ENCODE results near the gene UCK1.
"Not testable (repeated sequence)": the region's sequence is repeated elsewhere in the genome, so short reads cannot be mapped to it uniquely, and the experiment has no call there.

The UCK1 gene

GRCh38 chr9:131554087-131554842, 23.2 kb upstream of the UCK1 start:
- DNase-seq (ENCODE audit: low read depth in 2 of 2), result no peak

GRCh38 chr9:131552030-131552429, 21.0 kb upstream of the UCK1 start:
- DNase-seq (ENCODE audit: low read depth in 2 of 2), result no peak

- DNase-seq (ENCODE audit: low read depth in 2 of 2), result not testable (repeated sequence)
Measured at GRCh38 chr9:131550465-131550864, 19.4 kb upstream of the UCK1 start.

DNA sequence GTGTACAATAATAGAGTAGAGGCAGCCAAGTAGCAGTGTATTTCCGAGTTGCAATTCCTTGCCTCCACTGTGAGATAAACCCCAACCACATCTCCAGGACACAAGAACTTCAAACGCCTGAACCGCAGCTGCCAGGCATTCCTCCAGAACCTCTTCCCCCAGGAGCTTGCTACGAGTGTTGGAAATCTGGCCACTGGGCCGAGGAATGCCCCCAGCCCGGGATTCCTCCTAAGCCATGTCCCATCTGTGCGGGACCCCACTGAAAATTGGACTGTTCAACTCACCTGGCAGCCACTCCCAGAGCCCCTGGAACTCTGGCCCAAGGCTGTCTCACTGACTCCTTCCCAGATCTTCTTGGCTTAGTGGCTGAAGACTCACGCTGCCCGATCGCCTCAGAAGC, 18.1 kb upstream of the UCK1 start:
- not testable (repeated sequence) for DNase-seq (ENCODE audit: low read depth in 2 of 2)

DNA sequence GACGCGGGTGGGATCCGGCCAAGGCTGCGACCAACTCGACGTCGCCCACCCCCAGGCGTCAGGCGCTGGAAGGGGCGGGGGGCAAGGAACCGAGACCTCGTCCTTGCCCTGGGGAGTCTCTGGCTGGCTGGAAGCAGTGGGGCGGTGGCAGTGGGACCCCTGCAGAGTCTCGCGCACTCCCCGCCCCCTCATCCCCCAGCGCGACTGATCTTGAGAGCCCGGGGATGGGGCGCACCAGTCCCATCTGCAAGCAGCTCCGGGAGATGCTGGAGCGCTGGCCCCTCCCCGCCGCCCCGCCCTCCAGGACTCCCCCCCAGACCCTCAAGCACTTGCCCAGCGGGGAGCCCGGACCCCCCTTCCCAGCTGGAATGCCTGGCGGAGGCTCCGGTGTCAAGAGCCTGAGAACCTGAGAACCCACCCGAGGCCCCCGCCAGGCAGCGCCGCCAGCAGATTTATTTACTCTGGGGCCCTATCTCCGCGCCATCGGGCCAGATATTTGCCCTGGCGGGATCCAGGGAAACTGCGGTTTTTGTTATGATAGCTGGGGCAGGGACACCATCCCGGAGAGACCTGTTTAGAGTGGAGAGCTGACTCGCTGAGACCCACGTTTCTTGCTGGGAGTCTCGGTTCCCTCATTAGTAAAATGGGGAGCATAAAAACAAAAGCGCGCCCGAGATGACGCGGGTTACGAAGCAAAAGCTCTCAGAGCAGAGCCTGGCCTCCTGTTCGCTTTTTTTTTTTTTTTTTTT, 15.4 kb upstream of the UCK1 start:
- no peak for DNase-seq (ENCODE audit: low read depth in 2 of 2)

GRCh38 chr9:131545786-131546335, 14.8 kb upstream of the UCK1 start:
- no peak for DNase-seq (ENCODE audit: low read depth in 2 of 2)

DNA sequence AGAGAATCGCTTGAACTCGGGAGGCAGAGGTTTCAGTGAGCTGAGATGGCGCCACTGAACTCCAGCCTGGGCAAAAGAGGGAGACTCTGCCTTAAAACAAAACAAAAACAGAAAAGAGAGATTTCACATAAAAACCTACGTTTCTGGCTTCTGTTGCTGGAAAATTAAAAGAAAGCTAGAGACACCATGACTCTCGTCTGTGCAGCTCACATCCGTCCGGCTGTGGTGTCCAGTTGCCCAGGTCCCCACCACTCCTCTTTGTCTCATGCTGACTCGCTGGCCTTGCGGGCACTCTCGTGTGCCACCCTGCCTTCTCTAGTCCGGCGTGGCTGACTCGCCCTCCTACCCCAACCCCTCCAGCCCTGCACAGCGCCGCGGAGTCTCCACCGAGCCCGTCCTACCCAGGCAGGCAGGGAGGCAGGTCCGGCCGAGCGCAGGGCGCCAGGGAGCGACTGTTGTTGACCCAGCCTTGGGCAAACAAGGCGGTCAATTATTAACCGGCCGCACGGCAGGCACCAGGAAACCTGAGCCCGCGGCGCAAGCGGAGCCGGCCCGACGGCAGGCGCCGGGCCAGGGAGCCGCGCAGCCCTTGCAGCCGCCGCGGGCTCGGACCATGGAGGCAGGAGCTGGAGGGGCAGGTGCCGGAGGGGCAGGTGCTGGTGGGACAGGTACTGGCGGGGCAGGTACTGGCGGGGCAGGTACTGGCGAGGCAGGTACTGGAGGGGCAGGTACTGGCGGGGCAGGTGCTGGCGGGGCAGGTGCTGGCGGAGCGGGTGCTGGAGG, 14.1 kb upstream of the UCK1 start, which contains the start of gene PRRT1B:
Gene PRRT1B, plus strand, starts transcription at position 521 of the 783 bp plus-strand sequence. Its CDS starts 93 bp downstream, at position 614.
- DNase-seq (ENCODE audit: low read depth in 2 of 2), result no peak

- no peak for DNase-seq (ENCODE audit: low read depth in 2 of 2)
Measured at GRCh38 chr9:131543141-131543540, 12.1 kb upstream of the UCK1 start.

- DNase-seq (ENCODE audit: low read depth in 2 of 2), result no peak
Measured at GRCh38 chr9:131539223-131539923, 8.3 kb upstream of the UCK1 start.

- DNase-seq (ENCODE audit: low read depth in 2 of 2), result no peak
Measured at GRCh38 chr9:131537946-131538345, 6.9 kb upstream of the UCK1 start.

DNA sequence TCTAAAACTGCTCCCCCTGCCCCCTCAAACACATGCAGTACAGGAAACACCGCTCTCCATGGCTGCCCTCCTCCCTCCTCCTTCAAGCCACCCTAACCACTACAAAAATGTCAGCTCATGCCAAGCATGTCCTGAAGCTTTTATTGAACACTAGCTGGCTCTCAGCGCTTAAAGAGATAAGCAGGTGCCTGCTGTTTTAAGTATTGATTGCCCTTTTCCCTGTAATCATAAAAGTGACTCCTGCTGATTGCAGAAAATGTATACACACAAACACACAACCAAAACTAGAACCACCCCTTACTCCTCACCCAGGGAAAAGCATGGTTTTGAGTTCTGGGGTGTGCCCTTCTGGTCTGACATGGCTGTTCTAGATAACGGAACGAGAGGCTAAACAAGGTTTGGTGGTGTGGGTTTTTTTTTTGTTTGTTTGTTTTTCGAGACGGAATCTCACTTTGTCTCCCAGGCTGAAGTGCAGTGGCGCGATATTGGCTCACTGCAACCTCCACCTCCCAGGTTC, 3.7 kb upstream of the UCK1 start:
- DNase-seq (ENCODE audit: low read depth in 2 of 2), result no peak

DNA sequence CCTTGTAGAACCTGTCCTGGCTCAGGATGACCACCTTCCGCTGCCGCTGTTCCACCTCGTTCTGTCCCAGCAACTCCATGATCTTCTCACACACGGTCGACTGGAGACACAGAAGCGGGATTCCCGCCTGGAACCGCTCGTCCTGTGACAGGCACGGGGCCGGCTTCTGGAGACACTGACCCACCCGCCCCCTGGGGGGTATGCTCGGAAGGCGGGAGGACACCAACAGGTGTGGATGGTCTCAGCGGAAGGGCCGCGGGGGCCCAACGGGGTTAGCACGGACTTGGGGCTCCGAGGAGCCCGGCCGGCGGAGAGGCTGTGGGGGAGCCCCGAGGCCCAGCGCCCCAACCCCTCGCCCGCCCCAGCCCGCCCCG, 530 bp downstream of the UCK1 start:
- DNase-seq (ENCODE audit: low read depth in 2 of 2), result no peak

DNA sequence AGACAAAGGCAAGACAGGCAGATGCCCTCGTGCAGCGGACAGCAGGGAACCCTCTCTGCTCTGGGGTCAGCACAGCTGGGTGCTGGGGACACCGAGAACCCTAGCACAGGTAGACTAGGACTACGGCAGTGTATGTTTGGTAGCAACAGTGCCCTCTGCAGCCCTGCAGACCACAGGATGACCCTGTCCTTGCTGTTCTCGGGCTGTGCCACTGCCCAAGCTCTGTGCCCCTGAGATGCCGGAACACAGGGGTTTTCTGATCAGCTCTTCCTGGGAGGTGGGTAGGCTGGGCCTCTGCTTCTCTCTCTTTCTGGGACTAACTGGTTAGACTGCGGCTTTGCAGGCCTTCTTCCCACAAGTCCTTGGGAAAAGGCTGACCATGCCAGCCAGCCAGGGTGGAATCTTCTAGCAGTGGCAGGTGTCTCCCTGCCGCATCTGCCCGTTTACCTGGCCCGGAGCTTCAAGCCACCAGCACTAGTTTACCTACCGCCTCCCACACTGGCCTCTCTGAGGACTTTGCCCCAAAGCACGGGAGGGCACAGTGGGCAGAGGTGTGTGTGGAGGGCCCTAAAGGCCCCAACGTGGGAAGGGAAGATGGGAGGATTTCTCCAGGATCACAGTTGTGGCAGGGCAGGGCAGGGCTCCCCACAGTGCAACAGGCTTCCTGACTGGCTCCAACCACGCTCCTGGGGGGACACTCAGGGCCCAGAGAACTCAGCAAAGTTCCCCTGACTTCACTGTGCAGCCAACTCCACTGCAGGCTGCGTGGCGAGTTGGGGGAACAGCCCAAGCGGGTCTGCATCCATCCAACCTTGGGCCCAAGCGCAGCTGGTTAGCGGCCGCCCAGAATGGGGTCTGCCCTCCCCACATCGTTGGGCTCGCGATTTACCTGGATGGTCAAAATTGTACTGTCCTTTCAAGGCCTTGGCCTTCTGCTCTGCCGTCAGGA, 1.2 kb downstream of the UCK1 start:
- no peak for DNase-seq (ENCODE audit: low read depth in 2 of 2)

GRCh38 chr9:131528886-131529505, 2.1 kb downstream of the UCK1 start:
- no peak for DNase-seq (ENCODE audit: low read depth in 2 of 2)

- no peak for DNase-seq (ENCODE audit: low read depth in 2 of 2)
Measured at GRCh38 chr9:131528186-131528585, 2.9 kb downstream of the UCK1 start.

DNA sequence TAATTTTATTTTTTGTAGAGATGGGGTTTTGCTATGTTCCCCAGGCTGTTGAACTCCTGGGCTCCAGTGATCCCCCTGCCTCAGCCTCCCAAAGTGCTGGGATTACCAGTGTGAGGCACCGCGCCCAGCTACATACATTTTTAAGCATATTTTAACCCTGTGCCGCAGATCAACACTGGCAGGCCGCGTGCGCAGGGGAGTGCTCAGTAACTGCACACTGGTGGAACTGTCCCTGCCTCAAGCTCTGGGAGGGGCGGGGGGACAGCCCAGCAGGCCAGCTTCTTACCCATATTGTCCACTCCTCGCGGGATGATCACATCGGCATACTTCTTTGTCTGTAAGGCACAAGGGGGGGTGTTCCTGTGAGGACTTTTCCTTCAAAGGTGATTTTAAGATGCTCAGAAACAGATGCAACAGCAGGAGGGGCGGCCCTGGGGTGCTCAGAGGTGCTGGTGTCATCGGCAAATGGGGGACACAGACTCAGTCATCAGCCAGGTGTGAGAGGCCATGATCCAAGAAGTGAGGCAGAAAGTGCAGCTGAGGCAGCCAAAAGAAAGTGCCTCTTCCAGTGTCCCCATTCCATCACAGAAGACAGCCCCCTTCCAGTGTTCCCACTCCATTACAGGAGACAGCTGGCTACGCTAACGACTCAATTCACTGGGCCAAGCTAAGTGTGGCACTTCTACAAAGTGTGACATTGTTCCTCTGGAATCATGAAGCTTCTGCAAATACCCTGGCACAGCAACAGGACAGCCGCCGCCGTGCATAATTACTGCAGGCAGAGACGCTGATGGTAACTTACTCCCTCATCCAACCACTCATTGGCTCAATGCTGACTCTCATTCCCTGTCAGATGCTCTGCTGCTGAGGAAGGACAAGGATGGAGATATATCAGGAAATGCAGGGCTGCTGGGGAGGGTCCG, 5.2 kb downstream of the UCK1 start:
- no peak for DNase-seq (ENCODE audit: low read depth in 2 of 2)

- DNase-seq (ENCODE audit: low read depth in 2 of 2), result no peak
Measured at GRCh38 chr9:131524665-131525315, 6.3 kb downstream of the UCK1 start.

Data from stimulated activated CD8-positive, alpha-beta memory T cell treated with anti-CD3 and anti-CD28 coated beads, Interleukin-2, amount 100 ng/mL, for 48 hours (primary cell).